ENCODE data around the gene CCDC32.
"Not testable (repeated sequence)": the region's sequence is repeated elsewhere in the genome, so short reads cannot be mapped to it uniquely, and the experiment has no call there.

The CCDC32 gene, protein sequence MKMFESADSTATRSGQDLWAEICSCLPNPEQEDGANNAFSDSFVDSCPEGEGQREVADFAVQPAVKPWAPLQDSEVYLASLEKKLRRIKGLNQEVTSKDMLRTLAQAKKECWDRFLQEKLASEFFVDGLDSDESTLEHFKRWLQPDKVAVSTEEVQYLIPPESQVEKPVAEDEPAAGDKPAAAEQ

DNA sequence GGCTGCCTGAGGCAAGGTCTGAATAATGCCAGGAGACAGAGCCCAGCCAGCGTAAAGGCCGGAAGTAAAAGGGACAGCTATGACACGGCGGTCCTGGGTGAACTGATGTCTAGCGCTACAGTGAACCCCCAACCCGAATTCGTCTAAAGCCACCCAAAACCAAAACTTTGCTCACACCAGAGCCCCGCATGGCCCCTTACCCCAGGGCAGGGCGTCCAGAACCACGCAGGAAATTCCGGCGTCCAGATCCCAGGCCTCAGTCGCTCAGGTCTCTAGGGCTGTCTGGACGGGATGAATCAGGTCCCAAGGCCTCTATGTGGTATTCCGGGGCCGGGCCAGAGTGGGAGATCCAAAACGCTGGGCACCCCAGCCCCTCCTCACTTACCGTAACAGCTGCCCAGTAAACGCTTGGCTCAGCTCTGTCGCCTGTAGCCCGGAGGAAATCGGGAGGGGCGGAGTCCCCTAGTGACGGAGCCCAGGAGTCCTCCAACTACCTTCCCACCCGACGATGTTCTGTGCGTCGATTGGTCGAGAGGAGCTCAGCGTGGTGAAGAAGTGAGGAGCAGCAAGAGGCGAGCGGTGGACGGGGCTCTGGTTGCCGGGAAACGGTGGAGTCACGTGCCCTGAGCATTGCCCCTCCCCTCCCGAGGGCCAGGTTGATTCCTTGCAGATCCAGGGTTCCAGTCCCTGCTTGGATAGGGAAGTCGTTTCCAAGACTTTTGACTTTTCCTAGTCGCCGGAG, at the start of gene CCDC32:
TSS of gene CCDC32 (minus strand) at position 452 of the 742 bp plus-strand sequence. CDS start 2,027 bp downstream, outside the sequence.
- peak; percentile 96 for DNase-seq (ENCODE audit: low spot score)

DNA sequence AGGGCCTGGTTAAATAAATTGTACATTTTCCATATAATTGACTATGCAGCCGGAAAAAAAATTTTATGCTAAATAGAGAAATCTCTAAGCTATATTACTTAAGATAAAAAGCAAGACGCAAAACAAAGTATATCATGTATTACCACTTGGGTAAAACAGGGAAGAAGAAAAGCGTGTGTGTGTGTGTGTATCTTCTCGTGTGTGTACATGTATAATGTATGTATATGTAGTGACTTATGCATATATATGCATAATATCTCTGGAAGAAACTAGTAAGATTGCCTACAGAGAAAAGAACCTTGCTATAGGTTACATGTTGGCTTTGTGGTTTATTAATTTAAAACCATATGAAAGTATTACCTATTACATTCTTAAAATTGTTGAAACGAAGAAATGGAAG, 48.2 kb upstream of the CCDC32 start:
- no peak for DNase-seq (ENCODE audit: low spot score)

DNA sequence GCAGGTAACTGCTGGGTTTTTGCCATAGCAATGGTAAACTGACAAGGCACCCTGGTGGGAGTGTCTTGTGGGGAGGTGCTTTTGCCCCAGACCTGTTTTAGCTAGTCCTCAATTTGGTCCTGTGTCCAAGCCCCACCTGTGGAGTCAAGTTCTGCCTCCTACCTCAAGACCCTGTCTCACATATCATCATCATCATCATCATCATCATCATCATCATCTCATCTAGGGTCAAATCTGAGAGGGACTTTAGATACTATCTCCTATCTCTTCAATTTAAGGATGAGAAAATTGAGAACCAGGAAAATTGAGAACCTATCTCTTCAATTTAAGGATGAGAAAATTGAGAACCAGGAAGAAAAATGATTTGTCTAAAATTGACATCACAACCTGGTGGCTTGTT, 39.1 kb upstream of the CCDC32 start:
- DNase-seq (ENCODE audit: low spot score), result no peak

DNA sequence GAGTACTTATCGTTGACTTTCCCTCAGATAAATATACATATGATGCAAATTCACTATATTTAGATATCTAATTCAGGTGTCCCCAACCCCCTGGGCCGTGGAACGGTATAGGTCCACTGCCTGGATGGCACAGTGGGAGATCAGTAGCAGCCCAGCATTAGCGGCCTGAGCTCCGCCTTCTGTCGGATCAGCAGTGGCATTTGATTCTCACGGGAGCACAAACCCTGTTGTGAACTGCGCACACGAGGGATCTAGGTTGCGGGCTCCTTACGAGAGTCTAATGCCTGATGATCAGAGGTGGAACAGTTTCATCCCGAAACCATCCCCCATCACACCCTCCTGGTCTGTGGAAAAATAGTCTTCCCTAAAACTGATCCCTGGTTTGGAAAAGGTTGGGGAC, 36.1 kb upstream of the CCDC32 start:
- DNase-seq (ENCODE audit: low spot score), result no peak

DNA sequence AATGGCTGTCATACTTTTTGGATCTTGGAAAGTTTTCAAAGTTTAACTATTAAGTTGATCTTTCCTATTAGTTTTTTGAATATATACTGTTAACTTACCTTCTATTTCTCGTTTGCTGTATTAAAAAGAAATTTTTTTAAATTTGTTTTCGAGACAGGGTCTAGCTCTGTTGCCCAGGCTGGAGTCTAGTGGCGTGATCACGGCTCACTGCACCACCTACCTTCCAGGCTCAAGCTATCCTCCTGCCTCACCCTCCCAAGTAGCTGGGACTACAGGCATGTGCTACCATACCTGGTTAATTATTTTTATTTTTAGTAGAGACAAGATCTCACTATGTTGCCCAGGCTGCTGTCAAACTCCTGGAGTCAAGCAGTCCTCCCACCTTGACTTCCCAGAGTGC, 33.8 kb upstream of the CCDC32 start:
- no peak for DNase-seq (ENCODE audit: low spot score)

DNA sequence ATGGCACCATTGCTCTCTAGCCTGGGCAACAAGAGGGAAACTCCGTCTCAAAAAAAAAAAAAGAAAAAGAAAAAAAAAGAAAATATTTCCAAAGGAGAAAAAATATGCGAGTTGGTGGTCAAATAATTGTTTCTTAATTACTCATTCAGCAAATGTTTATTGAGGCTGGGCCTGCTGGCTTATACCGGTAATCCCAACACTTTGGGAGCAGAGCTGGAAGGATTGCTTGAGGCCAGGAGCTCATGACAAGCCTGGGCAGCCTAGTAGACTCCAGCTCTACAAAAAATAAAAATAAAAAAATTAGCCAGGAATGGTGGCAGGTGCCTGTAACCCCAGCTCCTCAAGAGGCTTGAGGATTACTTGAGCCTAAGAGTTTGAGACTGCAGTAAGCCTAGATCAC, 33.3 kb upstream of the CCDC32 start:
- DNase-seq (ENCODE audit: low spot score), result no peak

DNA sequence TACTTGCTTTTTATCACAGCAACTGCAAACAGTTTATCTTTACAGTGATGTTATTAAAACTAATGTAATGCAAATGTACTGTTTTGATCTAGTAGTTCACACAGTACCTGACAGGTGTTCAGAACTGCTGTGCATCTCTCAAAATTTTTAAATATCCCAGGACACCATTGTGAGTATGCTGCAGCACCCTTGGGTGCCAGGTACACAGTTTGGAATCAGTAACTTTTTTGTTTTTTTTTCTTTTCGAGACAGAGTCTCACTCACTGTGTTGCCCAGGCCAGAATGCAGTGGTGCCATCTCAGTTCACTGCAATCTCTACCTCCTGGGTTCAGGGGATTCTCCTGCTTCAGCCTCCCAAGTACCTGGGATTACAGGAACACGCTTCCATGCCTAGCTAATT, 32.2 kb upstream of the CCDC32 start:
- no peak for DNase-seq (ENCODE audit: low spot score)

DNA sequence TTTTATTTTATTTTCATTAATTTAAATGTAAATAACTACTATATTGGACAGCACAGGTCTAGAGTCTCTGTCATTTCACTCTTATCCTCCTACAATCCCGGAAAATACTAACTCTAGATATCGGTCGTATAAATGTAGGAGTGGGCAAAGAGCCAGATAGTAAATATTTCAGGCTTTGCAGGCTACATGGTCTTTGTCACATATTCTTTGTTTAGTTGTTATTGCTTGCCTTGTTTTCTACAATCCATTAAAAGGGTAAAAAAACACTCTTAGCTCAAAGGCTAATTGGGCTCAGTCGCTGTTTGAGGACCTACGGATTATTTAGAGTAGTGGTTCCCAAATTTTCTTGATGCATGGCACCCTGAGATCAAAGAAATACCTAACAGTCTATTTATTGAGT, 30.9 kb upstream of the CCDC32 start:
- no peak for DNase-seq (ENCODE audit: low spot score)

DNA sequence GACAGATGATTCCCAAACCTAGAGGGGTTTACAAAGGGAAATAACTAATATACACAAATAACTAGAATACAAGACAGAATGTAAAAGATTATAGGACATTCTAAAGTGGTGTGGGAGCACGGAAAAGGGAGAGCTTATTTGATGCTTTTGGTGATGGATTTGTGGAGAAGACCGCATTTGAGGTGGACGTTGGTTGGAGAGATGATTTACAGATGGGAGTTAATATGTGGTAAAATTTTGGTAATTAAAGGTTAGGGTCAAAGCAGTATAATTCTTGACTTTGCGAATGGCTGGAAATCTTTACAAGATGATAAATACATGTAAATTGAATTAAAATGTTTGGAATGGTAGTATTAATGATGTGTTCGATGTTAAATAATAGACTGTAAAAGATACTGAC, 30.4 kb upstream of the CCDC32 start:
- DNase-seq (ENCODE audit: low spot score), result no peak

DNA sequence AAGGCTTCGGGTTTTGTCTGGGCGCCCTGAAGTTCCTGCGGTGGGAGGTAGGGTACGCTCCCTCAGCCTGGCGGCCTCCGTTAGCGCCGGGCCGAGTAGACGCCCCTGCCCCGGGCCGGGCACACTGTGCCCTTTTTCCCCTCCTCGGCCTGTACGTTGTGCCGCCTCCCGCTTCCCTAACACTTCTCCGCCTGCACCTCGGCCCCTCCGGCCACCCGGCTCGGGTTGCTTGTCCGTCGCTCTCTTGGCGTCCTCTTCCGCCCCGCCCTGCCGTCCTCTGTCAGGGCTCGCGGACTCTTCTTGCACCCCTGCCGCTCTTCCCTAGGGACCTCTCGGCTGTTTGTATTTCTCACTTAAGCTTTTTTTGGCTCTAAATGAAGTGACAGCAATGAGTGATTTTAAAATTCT, 29.6 kb upstream of the CCDC32 start:
- DNase-seq (ENCODE audit: low spot score), result peak; percentile 76

DNA sequence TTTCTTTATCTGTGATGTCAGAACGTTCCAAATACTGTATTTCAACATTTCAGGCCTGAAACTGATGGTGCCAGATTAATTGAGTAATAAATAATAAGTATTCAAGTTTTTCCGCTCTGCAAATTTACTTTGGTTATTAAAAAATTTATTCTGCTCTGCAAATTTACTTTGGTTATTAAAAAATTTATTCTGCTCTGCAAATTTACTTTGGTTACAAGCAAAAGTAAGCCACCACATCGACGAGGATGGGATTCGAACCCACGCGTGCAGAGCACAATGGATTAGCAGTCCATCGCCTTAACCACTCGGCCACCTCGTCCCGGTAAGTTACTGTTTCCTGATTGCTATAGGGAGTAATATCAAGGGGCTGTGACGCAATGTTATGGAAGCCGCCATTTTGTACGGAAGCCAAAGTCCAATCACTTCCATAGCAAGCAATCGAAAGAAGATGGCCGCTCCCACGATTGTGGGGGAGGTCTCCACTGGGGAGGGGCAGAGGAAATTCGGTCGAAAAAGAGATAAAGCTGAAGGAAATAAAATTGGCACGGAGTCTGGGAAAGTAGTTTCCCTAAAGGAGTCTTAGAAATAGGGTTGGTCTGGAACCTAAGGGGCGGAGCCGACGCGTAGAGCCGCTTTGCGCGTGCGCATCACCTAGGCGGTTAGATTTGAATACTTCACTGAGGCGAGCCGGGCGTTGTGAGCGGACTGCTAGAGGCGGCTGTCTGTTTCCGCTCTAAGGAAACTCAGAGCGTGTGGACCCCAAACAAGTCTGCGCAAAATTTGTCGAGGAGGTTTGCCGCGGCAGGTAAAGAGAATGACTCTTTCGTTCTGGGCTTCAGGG, 29.0 kb upstream of the CCDC32 start, which contains the start of gene KNL1:
TSS of gene KNL1 (plus strand) at position 662 of the 841 bp plus-strand sequence. CDS start 8,683 bp downstream, outside the sequence.
- DNase-seq (ENCODE audit: low spot score), result peak; percentile 84

DNA sequence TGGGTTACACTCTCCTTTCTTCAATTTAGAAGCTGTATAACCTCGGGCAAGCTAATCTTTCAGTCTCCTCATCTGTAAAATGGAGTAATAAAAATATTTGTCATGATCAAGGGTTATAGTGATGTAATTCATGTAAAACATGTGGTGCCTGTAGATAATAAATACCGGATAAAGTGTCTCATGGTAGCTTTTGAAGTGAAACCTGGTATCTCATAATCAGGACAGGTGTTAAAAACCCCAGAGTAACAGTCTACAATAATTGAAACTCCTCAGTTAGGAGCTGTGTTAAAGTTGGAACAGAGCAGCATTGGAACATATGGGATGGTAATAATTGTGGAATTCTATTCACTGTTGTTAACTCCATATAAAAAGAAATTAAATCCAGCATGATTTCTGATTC, 28.3 kb upstream of the CCDC32 start:
- DNase-seq (ENCODE audit: low spot score), result no peak

DNA sequence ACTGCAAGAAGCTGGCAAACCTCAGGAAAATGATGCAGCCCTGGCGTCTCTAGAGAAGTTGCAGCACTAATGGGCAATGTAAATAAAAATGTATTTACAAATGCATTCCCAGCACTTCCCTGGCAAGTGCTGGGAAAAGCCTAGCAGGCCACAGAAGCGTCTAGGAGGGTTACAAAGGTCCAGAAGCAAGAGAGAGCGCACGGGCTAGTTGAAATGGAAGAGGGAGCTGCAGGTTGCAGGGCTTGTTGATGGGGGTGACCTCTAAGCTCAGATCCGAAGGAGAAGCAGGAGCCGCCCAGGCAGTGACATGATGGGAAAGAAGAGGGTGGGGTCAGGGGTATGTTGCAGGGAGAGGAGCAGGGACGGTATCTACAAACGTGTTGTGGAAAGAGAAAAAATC, 26.5 kb upstream of the CCDC32 start:
- DNase-seq (ENCODE audit: low spot score), result no peak

DNA sequence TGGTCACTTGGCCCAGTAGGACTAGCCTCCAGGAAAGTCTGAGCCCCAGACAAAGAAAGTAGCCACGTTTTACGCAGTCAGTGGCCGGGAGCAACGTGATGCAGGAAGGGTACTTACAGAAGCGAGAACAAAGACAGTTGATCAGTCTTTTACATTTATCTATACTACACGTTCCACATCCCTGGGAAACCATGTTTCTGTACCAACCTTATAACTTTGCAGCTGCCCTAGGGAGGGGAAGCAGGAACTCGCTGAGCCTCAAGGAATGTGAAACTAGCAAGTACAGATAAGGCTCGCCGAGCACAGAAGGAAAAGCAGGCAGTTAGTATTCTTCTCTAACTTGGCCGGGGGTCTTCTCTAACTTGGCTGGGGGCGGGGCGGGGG, 25.8 kb upstream of the CCDC32 start:
- DNase-seq (ENCODE audit: low spot score), result no peak

DNA sequence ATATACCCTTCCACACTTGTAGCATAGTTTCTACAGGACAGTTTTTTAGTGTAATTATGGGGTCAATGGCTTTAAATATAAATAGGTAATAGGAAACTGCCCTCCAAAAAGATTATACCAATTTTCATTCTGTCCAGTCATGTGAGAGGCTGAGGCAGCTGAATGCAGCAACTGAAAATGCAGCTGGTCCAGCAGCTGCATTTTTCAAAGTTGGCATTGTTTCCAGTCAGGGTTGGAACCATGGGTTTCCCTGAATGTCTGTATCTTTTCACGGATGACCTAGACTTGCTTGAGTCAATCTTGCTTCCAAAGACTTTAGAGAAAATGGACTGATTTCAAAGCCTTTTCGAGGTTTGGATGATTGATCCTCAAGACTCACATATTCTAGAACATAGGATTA, 19.3 kb upstream of the CCDC32 start:
- DNase-seq (ENCODE audit: low spot score), result no peak

DNA sequence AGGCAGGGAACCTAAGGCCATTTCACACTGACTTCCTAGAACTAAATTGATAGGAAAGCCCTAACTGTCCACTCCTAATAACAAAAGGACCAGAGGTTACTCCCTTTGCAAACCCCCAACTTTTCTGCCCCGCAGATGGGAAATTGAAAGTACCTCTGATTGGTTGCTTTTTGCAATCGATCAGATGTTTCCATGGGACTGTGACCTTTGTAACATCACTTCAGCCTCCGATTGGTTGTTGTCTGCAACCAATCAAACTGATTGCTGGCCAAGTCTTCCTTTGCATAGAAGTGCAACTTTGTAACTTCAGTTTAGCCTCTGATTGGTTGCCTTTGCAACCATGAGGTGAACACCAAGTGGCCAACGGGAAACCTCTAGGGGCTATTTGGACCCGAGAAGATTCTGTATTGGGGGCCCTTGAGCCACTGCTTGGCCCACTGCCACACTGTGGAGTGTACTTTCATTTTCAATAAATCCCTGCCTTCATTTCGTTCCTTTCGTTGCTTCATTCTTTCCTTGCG, 17.9 kb upstream of the CCDC32 start:
- peak; percentile 65 for DNase-seq (ENCODE audit: low spot score)

DNA sequence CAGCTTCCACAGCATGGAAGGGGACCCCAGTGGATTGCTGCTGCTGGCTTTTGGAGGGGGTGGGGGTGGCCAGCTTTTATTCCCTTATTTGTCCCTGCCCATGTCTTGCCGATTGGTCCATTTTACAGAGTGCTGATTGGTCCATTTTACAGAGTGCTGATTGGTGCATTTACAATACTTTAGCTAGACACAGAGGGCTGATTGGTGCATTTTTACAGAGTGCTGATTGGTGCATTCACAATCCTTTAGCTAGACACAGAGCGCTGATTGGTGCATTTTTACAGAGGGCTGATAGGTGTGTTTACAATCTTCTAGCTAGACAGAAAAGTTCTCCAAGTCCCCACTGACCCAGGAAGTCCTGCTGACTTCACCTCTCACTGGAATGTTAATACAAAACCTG, 17.0 kb upstream of the CCDC32 start:
- not testable (repeated sequence) for DNase-seq (ENCODE audit: low spot score)

DNA sequence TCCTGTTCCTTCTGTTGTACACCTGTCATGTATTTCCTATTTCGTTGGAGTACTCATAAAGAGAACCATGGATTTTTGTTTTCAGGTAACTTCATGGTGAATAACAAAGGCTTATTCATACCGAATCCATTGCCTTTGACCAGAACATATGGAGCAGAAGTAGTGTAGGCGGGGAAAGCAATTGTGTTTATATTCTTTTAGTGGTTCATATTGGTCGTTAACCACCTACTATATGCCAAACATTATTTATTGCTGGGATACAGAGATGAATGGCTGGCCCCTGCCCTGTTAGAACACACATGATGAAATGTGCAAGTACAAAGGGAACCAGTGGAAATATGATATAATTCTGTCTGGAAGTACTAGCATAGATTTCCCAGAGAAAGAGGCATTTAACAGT, 14.1 kb upstream of the CCDC32 start:
- DNase-seq (ENCODE audit: low spot score), result peak; percentile 30

DNA sequence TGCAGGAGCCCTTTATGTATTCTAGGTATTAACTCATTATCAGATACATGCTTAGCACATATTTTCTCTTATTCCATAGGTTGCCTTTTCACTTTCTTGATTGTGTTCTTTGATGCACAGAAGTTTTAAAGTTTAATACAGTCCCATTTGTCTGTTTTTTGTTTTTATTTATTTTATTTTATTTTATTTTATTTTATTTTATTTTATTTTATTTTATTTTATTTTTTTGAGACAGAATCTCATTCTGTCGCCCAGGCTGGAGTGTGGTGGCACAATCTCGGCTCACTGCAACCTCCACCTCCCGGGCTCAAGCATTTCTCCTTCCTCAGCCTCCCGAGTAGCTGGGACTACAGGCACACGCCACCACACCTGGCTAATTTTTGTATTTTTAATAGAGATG, 12.1 kb upstream of the CCDC32 start:
- DNase-seq (ENCODE audit: low spot score), result not testable (repeated sequence)

DNA sequence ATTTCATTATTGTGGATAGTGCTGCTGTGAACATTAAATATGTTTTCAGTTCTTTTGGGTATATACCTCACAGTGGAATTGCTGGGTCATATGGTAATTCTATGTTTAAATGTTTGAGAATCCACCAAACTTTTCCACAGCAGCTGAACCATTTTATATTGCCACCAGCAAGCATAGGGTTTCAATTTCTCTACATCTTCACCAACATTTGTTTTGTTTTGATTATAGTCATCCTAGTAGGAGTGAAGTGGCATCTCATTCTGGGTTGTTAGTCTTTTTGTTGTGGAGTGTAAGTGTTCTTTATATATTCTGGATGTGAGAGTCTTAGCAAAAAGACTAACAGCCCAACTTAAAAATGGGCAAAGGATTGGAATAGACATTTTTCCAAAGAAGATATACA, 10.3 kb upstream of the CCDC32 start:
- DNase-seq (ENCODE audit: low spot score), result no peak

DNA sequence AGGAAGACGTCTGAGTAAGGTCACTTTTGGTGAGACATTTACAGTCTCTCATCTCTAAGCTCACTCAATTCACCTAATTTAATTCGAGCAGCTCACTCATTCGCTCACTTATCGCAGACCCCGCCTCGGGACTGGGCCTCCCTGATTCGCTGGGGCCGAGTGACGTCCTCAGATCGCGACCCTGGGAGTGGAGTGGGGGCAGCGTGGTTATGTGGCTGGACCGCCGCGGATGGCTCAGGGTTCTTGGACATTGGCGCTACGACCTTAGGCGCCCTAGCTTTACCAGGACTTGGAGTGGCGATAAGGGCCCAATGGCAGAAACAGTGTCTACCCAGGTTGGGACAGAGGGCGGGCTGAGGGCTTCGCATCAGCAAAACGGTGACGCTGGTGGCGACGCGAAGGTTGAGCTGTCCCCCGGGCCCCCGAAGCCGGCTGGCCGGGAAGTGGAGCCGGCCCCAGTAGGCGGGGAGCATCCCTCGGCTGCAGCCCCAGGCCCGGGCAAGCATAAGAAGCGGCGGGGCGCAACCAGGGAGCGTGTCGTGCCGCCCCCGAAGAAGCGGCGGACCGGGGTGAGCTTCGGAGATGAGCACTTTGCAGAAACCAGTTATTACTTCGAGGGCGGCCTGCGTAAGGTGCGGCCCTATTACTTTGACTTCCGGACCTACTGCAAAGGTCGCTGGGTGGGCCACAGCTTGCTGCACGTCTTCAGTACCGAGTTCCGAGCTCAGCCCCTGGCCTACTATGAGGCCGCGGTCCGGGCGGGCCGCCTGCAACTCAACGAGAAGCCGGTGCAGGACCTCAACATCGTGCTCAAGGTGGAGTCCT, 4.5 kb upstream of the CCDC32 start, which contains the start of gene RPUSD2:
TSS of gene RPUSD2 (plus strand) at position 171 of the 825 bp plus-strand sequence. CDS start at position 210, 39 bp downstream.
- DNase-seq (ENCODE audit: low spot score), result peak; percentile 79

DNA sequence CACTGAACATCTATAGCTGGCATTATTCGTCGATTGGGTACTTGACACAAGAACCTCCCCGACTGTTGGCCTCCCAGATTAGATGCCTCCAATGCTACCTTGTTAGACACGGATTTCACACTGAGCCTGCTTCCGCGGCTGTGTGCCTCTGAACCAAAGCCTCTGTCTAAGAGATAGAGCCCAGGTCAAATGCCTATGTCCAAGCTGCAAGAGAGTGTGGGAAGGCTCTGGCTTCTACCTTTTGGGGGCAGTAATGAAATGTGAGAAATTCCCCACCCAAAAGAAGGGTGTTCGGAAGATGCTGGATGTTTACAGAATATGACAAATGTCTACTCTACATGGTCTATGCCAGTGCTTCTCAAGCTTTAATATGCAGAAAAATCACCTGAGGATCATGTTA, 2.3 kb upstream of the CCDC32 start:
- no peak for DNase-seq (ENCODE audit: low spot score)

All from SW480 (cell line).